WTC11 (cell line): ENCODE data around the gene MRPS18A. TPM values are rescaled to one million over a fixed set of nuclear protein-coding genes. Genes with fewer than 3 reads are reported as not detected.
A peak's percentile ranks its signal among the peaks of the same experiment; 100 is the strongest.

ENCODE experiments used
- ATAC-seq: fragments of 200-7000 bp; cut with Tn5 transposase; 2 replicates; pipeline ENCODE4 v1.10.0; 2021; ENCODE audit warnings: mild to moderate bottlenecking, moderate library complexity
- CTCF ChIA-PET: fragments of 300-600 bp; sonication (Branson Sonifier 250); formaldehyde crosslinking; loops from one replicate; lab custom pipeline; 2021; ENCODE audit warnings: antibody characterized with exemption; lab: Charles Lee
- POLR2A ChIA-PET: fragments of 350-600 bp; sonication (Branson Sonifier 250); formaldehyde crosslinking; loops from one replicate; lab custom pipeline; 2021; ENCODE audit warnings: antibody characterized with exemption; lab: Charles Lee
- DNase-seq: peaks from one replicate; pipeline ENCODE4 v3.0.0; 2021; ENCODE audit warnings: low spot score
- H3K27ac Mint-ChIP-seq: 2 replicates; pipeline ENCODE4 v1.8.0; 2021; ENCODE audit warnings: mixed read lengths
- H3K27me3 Mint-ChIP-seq: 2 replicates; pipeline ENCODE4 v1.8.0; 2021; ENCODE audit warnings: low read depth, mild to moderate bottlenecking, moderate library complexity, mixed read lengths
- H3K36me3 Mint-ChIP-seq: 2 replicates; pipeline ENCODE4 v1.8.0; 2021; ENCODE audit warnings: mixed read lengths
- H3K4me1 Mint-ChIP-seq: 2 replicates; pipeline ENCODE4 v1.8.0; 2022; ENCODE audit warnings: mixed read lengths
- H3K4me3 Mint-ChIP-seq: 2 replicates; pipeline ENCODE4 v1.8.0; 2021; ENCODE audit warnings: mild to moderate bottlenecking, moderate library complexity, mixed read lengths
- H3K9me3 Mint-ChIP-seq: 2 replicates; pipeline ENCODE4 v1.8.0; 2021; ENCODE audit warnings: mixed read lengths
- ELF4 ChIP-seq: sonication (generic); formaldehyde crosslinking; IDR thresholded peaks from 2 replicates; pipeline ENCODE4 v1.8.1; 2022; ENCODE audit warnings: low read depth, mild to moderate bottlenecking, moderate library complexity, missing genetic modification reagents
- EMX1 ChIP-seq: fragments of 250-450 bp; sonication (Bioruptor Pico); IDR thresholded peaks from 2 replicates; pipeline ENCODE4 v1.8.0; 2021; ENCODE audit warnings: mild to moderate bottlenecking
- GABPB1 ChIP-seq: sonication (generic); formaldehyde crosslinking; IDR thresholded peaks from 2 replicates; pipeline ENCODE4 v1.8.1; 2023; ENCODE audit warnings: mild to moderate bottlenecking, missing genetic modification reagents
- GTF2I ChIP-seq: fragments of 250-450 bp; sonication (Bioruptor Pico); conservative IDR thresholded peaks from 2 replicates; pipeline ENCODE4 v1.4.0; 2021; ENCODE audit warnings: mild to moderate bottlenecking
- HMGA2 ChIP-seq: fragments of 250-450 bp; sonication (Bioruptor Pico); IDR thresholded peaks from 2 replicates; pipeline ENCODE4 v1.4.0; 2021; ENCODE audit warnings: mild to moderate bottlenecking, moderate library complexity
- IRF2 ChIP-seq: sonication (generic); formaldehyde crosslinking; IDR thresholded peaks from 2 replicates; pipeline ENCODE4 v1.8.0; 2022; ENCODE audit warnings: low read depth, missing genetic modification reagents, borderline replicate concordance
- JAZF1 ChIP-seq: fragments of 250-450 bp; sonication (Bioruptor Pico); IDR thresholded peaks from 2 replicates; pipeline ENCODE4 v1.9.0; 2021; ENCODE audit warnings: moderate library complexity, mild to moderate bottlenecking, inconsistent platforms
- MYBL2 ChIP-seq: sonication (generic); formaldehyde crosslinking; IDR thresholded peaks from 2 replicates; pipeline ENCODE4 v1.8.1; 2023; ENCODE audit warnings: mild to moderate bottlenecking, moderate library complexity, missing genetic modification reagents
- NFYB ChIP-seq: sonication (generic); formaldehyde crosslinking; conservative IDR thresholded peaks from 2 replicates; pipeline ENCODE4 v1.8.0; 2022; ENCODE audit warnings: low read depth, missing genetic modification reagents
- NR2C2 ChIP-seq: sonication (generic); formaldehyde crosslinking; IDR thresholded peaks from 2 replicates; pipeline ENCODE4 v1.8.0; 2022; ENCODE audit warnings: mild to moderate bottlenecking, missing genetic modification reagents
- TP53 ChIP-seq: sonication (generic); formaldehyde crosslinking; IDR thresholded peaks from 2 replicates; pipeline ENCODE4 v1.8.1; 2023; ENCODE audit warnings: mild to moderate bottlenecking, missing genetic modification reagents
- ZNF219 ChIP-seq: sonication (generic); formaldehyde crosslinking; IDR thresholded peaks from 2 replicates; pipeline ENCODE4 v1.8.0; 2023; ENCODE audit warnings: missing genetic modification reagents, mild to moderate bottlenecking, borderline replicate concordance
- ZNF317 ChIP-seq: sonication (generic); formaldehyde crosslinking; IDR thresholded peaks from 2 replicates; pipeline ENCODE4 v1.8.1; 2023; ENCODE audit warnings: low read depth, mild to moderate bottlenecking, moderate library complexity, missing genetic modification reagents, borderline replicate concordance
- ZNF423 ChIP-seq: fragments of 250-450 bp; sonication (Bioruptor Pico); IDR thresholded peaks from 2 replicates; pipeline ENCODE4 v2.1.2; 2022; ENCODE audit warnings: mild to moderate bottlenecking, moderate library complexity
- total RNA-seq: library from RNA; stranded (reverse); gene quantifications from 3 replicates; pipeline ENCODE4 v1.2.3, GENCODE V29; 2021
- TF ChIP-seq, protein P1 (sequence below): sonication (generic); formaldehyde crosslinking; IDR thresholded peaks from 2 replicates; pipeline ENCODE4 v1.8.0; 2022; ENCODE audit warnings: missing genetic modification reagents
- TF ChIP-seq, protein P2 (sequence below): fragments of 250-450 bp; sonication (Bioruptor Pico); IDR thresholded peaks from 2 replicates; pipeline ENCODE4 v1.9.0; 2021; ENCODE audit warnings: mild to moderate bottlenecking, borderline replicate concordance
- TF ChIP-seq, protein P3 (sequence below): sonication (generic); formaldehyde crosslinking; conservative IDR thresholded peaks from 2 replicates; pipeline ENCODE4 v1.8.1; 2023; ENCODE audit warnings: mild to moderate bottlenecking, low read depth, missing genetic modification reagents, moderate library complexity
- TF ChIP-seq, protein P4 (sequence below): sonication (generic); formaldehyde crosslinking; conservative IDR thresholded peaks from 2 replicates; pipeline ENCODE4 v1.8.1; 2022; ENCODE audit warnings: mild to moderate bottlenecking, missing genetic modification reagents
- TF ChIP-seq, protein P5 (sequence below): sonication (generic); formaldehyde crosslinking; IDR thresholded peaks from 2 replicates; pipeline ENCODE4 v1.8.0; 2022; ENCODE audit warnings: mild to moderate bottlenecking, missing genetic modification reagents

The MRPS18A gene
- total RNA-seq, 1 experiment from 2014 or later: 61.6 TPM

DNA sequence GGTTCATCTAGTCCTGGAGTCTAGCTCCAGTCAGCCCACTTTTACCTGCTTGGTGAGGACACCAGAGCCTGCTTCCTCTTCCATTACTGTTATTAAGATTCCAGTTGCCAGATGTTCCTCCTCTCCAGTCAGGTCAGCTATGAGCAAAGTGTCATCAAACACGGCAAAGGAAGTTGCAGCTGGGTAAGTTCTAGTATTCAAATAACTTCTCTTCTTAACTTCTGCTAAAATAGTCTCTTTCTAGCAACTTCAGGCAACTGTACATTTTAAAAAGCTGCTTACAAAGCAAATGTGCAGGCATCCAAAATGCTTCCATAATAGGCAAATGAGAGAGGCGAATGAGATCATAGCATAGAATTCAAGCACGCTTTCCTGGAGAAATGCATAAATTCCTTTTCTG lies 18.4 kb upstream of the MRPS18A start:
- Mint-ChIP-seq H3K4me3 (no peak overlapping the region), H3K27me3 (no peaks in the 10 kb centered on the region; the same call in 1 of the 2 replicates), H3K27ac (peak overlapping the region; percentile 37; the same call in 1 of the 2 replicates)
- DNase-seq: no peak
- TF ChIP-seq HMGA2: no peak
- TF ChIP-seq ZNF219 (CRISPR knock-in tag): no peak
- TF ChIP-seq, protein P1, sequence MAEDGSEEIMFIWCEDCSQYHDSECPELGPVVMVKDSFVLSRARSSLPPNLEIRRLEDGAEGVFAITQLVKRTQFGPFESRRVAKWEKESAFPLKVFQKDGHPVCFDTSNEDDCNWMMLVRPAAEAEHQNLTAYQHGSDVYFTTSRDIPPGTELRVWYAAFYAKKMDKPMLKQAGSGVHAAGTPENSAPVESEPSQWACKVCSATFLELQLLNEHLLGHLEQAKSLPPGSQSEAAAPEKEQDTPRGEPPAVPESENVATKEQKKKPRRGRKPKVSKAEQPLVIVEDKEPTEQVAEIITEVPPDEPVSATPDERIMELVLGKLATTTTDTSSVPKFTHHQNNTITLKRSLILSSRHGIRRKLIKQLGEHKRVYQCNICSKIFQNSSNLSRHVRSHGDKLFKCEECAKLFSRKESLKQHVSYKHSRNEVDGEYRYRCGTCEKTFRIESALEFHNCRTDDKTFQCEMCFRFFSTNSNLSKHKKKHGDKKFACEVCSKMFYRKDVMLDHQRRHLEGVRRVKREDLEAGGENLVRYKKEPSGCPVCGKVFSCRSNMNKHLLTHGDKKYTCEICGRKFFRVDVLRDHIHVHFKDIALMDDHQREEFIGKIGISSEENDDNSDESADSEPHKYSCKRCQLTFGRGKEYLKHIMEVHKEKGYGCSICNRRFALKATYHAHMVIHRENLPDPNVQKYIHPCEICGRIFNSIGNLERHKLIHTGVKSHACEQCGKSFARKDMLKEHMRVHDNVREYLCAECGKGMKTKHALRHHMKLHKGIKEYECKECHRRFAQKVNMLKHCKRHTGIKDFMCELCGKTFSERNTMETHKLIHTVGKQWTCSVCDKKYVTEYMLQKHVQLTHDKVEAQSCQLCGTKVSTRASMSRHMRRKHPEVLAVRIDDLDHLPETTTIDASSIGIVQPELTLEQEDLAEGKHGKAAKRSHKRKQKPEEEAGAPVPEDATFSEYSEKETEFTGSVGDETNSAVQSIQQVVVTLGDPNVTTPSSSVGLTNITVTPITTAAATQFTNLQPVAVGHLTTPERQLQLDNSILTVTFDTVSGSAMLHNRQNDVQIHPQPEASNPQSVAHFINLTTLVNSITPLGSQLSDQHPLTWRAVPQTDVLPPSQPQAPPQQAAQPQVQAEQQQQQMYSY (CRISPR knock-in tag): peak; percentile 76
- TF ChIP-seq, all 79 proteins: peak for 1
- H3K9me3 Mint-ChIP-seq: no peaks in the 10 kb centered on the region
- ChIA-PET POLR2A (interaction anchor here (0.5 to 0.7 kb wide), 2 partner anchors 13 to 59 kb away, joined by 3 to 4 read pairs; no protein-coding TSS in a partner anchor), CTCF (interaction anchor here (0.9 to 3.9 kb wide), 3 partner anchors 9 to 53 kb away, joined by 3 to 24 read pairs (median 5); no protein-coding TSS in a partner anchor)
- H3K4me1 Mint-ChIP-seq: peaks cover 78% of the 10 kb centered on the region
- ATAC-seq: no peak
- H3K36me3 Mint-ChIP-seq: no peaks in the 10 kb centered on the region

DNA sequence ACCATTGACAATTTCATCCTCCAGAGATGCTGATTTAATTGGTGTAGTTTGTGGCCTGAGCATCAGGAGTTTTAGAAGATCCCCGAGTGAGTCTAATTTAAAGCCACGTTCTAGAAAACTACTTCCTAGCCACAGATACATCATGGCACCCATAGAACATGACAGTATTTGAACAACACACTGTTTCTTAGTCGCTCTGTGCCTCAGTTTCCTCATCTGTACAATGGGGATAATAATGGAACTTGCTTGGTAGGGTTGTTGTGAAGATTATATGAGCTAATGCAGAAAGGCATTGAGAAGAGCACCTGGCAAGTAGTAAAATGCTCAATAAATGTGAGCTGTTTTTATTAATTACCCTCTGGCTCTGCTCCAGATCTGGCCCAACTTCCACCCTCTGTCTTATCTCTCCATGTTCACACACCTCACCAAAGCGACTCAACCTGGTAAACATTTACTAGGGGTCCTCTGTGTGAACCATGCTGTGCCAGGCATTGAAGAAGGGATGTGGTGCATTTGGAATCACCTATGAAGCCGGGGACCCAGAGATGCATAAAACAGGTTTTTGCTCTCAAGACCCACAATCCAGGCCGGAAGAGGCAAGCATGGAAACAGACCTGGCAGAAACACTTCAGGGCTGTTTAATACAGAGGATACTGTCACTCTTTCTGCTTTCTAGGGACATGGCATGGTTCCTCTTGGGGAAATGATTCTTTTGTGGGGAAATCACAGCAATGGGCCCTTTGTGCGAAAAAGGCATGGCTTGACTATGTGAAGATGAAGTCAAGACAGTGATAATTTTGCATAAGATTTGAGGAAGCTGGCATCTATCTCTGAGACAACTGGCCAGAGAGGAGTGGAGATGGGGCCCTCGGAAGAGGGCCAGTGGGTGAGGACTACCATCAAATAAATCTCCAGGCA lies 16.2 kb upstream of the MRPS18A start:
- H3K27ac Mint-ChIP-seq: peak overlapping the region; percentile 99
- H3K27me3 Mint-ChIP-seq: no peaks in the 10 kb centered on the region; the same call in 1 of the 2 replicates
- CTCF ChIA-PET: interaction anchor here (0.8 to 3.9 kb wide), 4 partner anchors 36 to 375 kb away, joined by 3 to 24 read pairs (median 4); no protein-coding TSS in a partner anchor
- H3K4me1 Mint-ChIP-seq: peaks cover 79% of the 10 kb centered on the region
- no peak for DNase-seq
- no peaks in the 10 kb centered on the region for H3K36me3 Mint-ChIP-seq
- no peaks in the 10 kb centered on the region for H3K9me3 Mint-ChIP-seq
- TF ChIP-seq EMX1 (CRISPR knock-in tag): no peak
- no peak for TF ChIP-seq NR2C2
- TF ChIP-seq, protein P2, sequence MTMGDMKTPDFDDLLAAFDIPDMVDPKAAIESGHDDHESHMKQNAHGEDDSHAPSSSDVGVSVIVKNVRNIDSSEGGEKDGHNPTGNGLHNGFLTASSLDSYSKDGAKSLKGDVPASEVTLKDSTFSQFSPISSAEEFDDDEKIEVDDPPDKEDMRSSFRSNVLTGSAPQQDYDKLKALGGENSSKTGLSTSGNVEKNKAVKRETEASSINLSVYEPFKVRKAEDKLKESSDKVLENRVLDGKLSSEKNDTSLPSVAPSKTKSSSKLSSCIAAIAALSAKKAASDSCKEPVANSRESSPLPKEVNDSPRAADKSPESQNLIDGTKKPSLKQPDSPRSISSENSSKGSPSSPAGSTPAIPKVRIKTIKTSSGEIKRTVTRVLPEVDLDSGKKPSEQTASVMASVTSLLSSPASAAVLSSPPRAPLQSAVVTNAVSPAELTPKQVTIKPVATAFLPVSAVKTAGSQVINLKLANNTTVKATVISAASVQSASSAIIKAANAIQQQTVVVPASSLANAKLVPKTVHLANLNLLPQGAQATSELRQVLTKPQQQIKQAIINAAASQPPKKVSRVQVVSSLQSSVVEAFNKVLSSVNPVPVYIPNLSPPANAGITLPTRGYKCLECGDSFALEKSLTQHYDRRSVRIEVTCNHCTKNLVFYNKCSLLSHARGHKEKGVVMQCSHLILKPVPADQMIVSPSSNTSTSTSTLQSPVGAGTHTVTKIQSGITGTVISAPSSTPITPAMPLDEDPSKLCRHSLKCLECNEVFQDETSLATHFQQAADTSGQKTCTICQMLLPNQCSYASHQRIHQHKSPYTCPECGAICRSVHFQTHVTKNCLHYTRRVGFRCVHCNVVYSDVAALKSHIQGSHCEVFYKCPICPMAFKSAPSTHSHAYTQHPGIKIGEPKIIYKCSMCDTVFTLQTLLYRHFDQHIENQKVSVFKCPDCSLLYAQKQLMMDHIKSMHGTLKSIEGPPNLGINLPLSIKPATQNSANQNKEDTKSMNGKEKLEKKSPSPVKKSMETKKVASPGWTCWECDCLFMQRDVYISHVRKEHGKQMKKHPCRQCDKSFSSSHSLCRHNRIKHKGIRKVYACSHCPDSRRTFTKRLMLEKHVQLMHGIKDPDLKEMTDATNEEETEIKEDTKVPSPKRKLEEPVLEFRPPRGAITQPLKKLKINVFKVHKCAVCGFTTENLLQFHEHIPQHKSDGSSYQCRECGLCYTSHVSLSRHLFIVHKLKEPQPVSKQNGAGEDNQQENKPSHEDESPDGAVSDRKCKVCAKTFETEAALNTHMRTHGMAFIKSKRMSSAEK (CRISPR knock-in tag): no peak
- TF ChIP-seq ZNF317 (CRISPR knock-in tag): no peak
- TF ChIP-seq, protein P3, sequence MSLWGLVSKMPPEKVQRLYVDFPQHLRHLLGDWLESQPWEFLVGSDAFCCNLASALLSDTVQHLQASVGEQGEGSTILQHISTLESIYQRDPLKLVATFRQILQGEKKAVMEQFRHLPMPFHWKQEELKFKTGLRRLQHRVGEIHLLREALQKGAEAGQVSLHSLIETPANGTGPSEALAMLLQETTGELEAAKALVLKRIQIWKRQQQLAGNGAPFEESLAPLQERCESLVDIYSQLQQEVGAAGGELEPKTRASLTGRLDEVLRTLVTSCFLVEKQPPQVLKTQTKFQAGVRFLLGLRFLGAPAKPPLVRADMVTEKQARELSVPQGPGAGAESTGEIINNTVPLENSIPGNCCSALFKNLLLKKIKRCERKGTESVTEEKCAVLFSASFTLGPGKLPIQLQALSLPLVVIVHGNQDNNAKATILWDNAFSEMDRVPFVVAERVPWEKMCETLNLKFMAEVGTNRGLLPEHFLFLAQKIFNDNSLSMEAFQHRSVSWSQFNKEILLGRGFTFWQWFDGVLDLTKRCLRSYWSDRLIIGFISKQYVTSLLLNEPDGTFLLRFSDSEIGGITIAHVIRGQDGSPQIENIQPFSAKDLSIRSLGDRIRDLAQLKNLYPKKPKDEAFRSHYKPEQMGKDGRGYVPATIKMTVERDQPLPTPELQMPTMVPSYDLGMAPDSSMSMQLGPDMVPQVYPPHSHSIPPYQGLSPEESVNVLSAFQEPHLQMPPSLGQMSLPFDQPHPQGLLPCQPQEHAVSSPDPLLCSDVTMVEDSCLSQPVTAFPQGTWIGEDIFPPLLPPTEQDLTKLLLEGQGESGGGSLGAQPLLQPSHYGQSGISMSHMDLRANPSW (CRISPR knock-in tag): no peak
- no peak for TF ChIP-seq GTF2I (CRISPR knock-in tag)
- no peak for TF ChIP-seq GABPB1 (CRISPR knock-in tag)
- no peak for TF ChIP-seq ELF4 (CRISPR knock-in tag)
- TF ChIP-seq NFYB: no peak
- no peak for TF ChIP-seq HMGA2
- TF ChIP-seq IRF2: no peak
- TF ChIP-seq MYBL2: no peak
- TF ChIP-seq, protein P4, sequence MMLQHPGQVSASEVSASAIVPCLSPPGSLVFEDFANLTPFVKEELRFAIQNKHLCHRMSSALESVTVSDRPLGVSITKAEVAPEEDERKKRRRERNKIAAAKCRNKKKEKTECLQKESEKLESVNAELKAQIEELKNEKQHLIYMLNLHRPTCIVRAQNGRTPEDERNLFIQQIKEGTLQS: no peak
- TF ChIP-seq ZNF423 (CRISPR knock-in tag): no peak
- TF ChIP-seq JAZF1: no peak
- no peak for TF ChIP-seq TP53 (CRISPR knock-in tag)
- TF ChIP-seq, protein P5, sequence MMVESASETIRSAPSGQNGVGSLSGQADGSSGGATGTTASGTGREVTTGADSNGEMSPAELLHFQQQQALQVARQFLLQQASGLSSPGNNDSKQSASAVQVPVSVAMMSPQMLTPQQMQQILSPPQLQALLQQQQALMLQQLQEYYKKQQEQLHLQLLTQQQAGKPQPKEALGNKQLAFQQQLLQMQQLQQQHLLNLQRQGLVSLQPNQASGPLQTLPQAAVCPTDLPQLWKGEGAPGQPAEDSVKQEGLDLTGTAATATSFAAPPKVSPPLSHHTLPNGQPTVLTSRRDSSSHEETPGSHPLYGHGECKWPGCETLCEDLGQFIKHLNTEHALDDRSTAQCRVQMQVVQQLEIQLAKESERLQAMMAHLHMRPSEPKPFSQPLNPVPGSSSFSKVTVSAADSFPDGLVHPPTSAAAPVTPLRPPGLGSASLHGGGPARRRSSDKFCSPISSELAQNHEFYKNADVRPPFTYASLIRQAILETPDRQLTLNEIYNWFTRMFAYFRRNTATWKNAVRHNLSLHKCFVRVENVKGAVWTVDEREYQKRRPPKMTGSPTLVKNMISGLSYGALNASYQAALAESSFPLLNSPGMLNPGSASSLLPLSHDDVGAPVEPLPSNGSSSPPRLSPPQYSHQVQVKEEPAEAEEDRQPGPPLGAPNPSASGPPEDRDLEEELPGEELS: no peak
- TF ChIP-seq, all 79 proteins: peak for 0
- H3K4me3 Mint-ChIP-seq: no peak overlapping the region
- no peak for ATAC-seq
- POLR2A ChIA-PET: interaction anchor here (0.6 to 1.3 kb wide), 4 partner anchors 58 to 74 kb away, joined by 3 to 5 read pairs (median 4); partner anchors contain the start of genes GTPBP2, RSPH9 and VEGFA
